ENCODE data around the gene ARFGAP3.

Gene ARFGAP3

DNA sequence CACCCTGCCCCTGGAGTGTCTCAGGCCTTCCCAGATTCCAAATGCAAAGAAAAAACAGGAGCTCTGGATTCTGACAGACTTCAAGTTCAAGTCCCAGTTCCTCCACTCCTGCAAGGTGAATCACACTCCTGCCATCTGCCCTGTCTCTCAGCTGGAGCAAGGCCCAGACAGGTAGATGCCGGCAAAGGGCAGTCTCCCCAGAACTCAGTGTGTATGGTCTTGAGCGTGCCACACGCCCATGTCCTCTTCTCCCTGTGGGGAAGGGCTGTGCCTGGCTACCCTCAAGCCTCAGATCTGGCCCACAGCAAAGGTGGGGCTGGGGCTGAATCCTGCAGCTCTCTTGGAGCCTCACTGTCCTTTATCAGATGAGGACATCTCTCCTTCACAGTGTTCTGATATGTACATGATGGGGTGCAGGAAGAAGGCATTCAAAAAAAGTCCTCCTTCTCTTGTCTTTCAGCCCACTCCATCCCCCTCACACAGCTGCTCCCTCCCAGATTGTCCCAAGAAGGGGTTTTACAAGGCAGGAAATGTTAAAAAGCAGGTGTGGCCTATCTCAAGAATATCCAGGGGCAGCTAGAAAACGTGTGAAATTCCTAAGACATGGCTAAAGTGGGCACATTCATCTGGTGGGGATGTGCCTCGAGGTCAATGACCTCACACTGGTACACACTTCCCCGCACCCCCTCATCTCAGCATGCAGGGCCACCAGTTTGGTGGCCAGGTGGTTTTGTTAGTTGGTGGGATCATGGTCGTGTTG is 27.7 kb upstream of the ARFGAP3 start:
- no peak for DNase-seq (ENCODE audit: low spot score)

DNA sequence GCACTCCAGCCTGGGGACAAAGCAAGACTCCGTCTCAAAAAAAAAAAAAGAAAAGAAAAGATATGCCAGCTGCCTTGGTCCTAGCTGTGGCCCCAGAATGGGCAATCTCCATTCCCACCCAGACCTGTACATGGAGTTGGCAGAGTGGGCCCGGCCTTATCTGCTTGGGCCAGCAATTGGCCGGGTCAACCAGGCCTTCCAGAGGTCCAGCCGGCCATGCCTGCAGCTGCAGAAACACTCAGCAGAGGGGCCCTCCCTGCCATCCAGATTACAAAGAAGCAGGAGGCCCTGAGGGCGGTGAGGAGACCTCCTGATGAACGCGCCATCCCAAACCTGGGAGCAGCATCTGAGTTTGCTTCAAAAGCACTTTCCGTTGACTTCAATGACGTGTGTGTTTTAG is 26.9 kb upstream of the ARFGAP3 start:
- DNase-seq (ENCODE audit: low spot score), result no peak

DNA sequence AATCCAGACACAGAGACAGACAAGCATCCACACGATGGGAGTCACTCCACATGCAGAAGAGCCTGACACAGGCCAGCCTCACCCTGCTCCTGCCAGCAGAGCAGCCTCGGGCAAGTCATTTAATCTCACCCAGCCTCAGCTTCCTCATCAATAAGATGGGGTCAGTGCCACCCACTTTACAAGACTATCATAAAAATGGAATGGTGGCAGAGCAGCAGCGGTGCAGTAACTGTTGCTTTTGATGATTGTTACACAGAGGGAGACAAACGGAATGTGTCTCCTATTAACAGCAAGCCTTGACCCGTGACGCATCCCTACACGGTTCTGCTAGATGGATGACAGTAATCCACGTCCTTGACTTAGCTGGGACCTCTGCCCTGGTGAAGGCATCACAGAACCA is 26.0 kb upstream of the ARFGAP3 start:
- DNase-seq (ENCODE audit: low spot score), result no peak

DNA sequence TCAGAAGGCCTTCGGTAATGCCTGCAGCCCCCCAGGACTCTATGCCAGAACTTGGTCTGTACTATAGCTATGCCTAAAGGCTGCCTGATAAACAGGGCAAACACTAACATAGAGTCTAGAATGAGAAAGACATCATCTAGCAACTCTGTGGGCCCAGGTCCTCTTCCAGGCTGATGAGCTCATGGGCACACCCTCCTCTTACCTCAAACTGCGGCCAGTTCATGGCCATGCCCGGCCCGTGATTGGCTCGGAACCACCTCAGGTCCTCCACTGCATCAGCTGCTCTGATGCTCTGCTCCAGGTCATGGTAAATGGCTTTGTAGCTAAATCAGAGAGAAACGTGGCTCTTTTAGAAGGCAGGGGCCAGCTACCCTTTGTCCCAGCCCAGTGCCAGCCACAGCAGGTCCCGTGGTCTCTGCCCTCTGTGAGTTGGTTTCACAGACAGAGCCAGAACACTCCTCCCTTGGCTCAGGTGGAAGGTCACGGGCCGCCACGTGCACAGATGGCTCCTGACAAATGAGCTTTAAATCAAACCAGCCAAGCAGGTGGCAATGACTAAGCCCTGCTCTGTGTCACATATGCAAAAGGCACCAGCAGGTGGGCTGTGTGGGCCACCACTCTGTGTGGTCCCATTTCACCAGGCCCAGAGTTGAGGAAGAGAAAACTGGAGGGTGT is 25.0 kb upstream of the ARFGAP3 start:
- DNase-seq (ENCODE audit: low spot score), result no peak

DNA sequence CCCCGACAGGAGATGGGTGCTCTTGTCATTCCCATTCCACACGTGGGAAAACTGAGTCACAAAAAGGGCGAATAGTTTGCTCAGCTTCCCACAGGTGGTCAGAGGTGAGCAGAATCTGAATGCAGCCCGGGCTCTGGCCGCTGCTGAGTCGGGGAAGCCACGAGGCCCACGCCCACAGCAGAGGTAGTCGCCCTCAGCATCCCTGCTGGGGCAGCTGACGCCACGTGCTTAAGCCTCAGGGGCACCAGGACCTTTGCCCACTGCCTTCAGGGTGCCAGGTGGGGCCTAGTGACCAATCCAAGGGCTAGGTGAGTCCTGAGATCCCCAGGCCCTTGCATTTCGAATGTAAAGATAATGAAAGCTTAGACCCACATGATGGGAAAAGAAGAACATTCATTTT is 24.2 kb upstream of the ARFGAP3 start:
- DNase-seq (ENCODE audit: low spot score), result no peak

DNA sequence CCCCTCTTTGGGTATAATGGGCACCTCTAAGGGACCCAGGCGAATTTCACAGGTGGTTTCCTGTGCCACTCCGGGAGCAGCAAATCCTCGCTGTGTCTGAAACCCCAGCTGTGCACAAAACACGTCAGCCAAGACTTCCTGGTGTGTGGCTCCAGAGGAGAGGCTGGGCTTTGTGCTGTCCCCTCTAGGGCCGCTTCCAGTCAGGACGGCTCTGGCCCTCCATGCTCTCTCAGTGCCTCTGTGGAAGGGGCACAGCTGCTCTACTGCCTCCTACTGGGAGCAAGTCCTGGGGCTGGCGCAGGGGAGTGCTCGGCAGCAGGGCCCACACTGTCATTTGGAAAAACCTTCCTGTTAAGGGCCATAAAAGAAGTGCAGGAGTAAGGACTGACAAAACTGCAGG is 23.7 kb upstream of the ARFGAP3 start:
- DNase-seq (ENCODE audit: low spot score), result no peak

DNA sequence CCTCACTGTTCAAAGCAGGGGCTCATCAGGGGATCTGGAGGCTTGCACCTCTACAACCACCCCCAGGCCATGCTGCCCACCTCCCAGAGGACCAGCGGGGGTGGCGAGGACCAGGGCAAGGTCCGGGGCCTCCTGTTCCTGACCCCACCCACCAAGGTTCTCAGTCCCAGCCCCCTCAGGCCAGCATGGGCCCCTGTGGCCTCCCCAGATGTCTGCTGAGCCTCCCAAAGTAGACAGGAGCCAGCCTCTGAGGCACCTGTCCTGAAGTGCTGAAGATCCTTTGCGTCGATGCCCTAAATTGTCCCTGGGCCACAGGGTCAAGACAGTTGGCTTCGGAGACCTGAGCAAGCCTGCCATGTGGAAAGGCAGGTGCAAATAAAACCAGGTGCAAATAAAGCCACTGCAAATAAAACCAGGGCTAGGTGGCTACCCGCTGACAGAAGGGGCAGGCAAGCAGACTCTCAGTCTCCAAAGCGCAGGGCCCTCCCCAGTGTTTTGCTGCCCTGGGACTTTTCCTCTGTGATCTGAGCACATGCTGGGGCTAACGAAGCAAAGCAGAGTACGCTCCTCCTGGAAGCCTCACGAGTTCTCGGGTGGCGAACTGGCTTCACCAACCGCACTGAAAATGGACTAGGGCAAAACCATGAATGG is 22.4 kb upstream of the ARFGAP3 start:
- DNase-seq (ENCODE audit: low spot score), result no peak

DNA sequence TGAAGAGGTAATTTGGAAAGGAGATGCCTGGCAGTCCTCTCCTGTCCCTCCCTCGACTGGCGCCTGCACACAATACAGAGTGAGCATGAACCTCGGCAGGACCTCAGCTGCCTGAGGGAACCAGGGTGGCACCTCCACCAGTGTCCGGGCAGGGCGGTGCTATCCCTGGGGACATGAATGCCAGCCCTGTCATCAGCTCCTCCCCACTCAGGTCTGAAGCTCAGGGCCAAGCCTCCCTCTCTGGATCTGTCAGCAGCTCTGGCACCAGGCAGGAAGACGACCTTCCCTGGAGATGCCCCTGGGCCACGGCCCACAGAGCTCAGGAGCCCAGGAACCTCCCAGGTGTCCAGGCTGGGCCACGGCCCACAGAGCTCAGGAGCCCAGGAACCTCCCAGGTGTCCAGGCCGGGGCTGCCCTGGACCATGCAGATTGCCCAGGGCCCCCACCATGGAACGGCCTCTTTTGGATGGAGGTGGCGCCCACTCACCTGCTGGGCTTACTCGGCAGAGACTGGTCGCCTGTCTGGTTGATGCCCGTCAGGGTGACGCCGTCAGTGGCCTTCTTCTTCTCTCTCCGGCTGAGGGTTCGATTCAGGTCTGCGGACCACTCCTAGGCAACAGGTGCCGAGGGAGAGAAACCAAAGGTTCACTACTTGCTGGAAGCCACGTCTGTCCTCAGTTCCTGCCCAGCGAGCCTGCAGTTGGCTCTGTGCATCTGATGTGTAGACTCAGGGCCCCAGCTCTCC is 21.7 kb upstream of the ARFGAP3 start:
- no peak for DNase-seq (ENCODE audit: low spot score)

DNA sequence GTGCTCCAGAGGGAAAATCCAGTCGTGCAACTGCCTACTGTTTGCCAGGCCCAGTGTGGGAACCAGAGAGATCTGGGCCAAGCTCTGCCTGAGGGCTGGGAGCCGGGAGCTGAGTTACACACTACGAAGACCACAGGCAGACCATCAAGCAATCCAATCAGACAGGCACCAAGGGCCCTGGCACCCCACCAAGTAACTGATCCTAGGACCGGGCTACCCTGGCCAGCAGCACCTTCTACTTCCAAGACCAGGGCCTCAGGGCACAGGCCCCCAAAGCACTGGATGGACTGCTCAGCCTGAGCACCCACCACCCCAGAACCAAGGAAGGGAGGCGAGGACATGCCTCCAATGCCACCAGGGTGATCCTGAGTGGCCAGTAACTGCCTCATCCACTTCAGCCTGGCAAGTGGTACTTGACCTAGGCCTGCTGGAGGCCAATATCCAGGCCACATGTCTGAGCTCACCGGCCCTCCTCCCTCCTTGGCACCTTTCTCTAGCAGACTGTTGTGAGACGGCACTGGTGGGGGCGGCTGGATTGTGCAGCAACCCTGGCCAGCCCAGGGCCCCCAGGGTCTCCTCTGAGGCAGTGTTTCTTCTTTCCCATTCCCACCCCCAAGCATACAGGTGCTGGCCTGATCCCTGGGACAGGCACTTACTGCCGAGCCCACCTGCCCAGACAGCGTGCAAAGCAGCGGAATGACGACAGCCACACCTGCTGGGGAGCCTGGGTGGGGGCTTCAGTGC is 20.7 kb upstream of the ARFGAP3 start:
- DNase-seq (ENCODE audit: low spot score), result no peak

DNA sequence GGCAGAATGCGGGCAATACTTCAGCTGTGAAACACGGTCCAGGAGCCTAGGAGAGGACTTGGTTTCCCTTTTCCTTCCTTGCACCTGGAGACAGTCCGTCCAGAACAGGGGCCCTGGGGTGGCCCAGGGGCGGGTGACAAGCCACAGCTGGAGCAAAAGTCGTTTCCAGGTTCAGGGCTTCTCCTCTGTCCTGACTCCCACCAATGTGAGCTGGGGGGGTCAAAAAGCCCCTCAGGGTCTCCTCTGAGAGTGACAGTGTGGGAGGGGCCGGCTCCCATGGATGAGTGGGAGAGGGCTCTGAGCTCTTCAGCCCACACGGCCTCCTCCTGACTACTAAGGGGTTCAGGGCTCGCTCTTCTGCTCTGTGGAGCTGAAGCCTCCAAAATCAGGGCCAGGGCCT is 20.1 kb upstream of the ARFGAP3 start:
- no peak for DNase-seq (ENCODE audit: low spot score)

DNA sequence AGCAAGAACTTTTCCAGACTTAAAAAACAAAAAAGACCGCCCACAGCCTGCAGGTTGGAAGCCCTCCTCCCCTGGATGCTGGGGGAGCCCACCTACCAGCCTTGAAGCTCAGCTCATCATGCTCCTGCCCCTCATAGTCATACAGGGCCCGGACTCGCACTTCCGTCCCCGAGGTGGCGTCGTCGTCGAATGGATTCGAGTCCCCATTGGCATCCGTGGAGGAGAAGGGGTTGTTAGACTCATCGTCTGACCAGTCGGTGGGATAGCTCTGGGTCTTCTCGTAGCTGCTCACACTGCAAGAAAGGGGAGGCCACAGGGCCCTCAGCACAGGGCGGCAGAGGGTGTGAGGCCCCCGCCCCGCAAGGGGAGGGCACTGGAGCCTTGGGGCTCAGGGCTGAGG is 19.0 kb upstream of the ARFGAP3 start:
- no peak for DNase-seq (ENCODE audit: low spot score)

DNA sequence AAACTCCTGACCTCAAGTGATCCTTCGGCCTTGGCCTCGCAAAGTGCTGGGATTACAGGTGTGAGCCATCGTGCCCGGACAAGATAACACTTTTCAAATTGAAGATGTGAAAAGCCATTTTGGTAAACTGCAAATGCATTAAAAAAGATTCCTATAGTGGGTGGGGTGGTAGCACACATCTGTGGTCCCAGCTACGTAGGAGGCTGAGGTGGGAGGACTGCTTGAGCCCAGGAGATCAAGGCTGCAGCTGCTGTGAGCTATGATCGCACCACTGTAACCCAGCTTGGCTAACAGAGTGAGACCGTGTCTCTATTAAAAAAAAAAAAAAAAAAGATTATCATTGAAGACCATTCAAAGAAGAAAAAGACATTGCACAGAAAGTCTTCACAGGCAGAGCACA is 16.9 kb upstream of the ARFGAP3 start:
- DNase-seq (ENCODE audit: low spot score), result no peak

DNA sequence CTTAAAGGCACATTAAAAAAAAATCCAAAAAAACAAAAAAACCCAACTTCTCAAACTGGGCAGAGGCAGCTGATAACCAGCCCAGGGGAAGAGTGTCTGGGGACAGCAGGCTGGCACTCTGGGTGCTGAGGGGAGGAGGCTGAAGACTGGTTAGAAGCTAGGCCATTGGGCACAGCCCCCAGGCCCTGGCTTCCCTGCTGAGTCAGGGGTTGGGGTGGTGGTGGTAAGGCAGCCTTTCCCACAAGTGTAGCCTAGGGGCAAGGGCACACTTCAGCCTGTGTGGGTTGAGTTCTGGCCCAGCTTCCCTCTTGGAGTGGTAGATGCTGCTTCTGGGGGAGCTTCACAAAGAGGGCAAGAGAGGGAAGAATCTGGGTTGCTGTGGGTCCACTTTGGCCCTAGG is 16.3 kb upstream of the ARFGAP3 start:
- no peak for DNase-seq (ENCODE audit: low spot score)

DNA sequence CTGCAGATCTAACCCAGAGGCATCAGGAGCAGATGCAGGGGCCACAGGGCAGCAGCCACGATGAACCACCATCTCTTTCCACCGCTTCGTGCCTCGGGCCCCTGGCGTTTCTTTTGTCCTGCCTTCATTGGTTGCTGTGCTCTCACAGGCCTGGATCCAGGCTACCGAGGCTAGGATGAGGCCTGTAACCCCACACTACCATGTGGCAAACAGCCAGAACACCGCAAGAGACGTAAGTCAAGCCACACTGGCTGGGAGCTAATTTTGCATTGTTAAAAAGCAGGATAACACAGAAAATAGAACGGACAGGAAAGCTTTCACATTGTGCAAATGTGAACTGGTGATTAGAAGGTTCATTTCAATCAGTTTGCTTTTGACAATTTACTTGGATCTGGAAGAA is 15.7 kb upstream of the ARFGAP3 start:
- DNase-seq (ENCODE audit: low spot score), result no peak

DNA sequence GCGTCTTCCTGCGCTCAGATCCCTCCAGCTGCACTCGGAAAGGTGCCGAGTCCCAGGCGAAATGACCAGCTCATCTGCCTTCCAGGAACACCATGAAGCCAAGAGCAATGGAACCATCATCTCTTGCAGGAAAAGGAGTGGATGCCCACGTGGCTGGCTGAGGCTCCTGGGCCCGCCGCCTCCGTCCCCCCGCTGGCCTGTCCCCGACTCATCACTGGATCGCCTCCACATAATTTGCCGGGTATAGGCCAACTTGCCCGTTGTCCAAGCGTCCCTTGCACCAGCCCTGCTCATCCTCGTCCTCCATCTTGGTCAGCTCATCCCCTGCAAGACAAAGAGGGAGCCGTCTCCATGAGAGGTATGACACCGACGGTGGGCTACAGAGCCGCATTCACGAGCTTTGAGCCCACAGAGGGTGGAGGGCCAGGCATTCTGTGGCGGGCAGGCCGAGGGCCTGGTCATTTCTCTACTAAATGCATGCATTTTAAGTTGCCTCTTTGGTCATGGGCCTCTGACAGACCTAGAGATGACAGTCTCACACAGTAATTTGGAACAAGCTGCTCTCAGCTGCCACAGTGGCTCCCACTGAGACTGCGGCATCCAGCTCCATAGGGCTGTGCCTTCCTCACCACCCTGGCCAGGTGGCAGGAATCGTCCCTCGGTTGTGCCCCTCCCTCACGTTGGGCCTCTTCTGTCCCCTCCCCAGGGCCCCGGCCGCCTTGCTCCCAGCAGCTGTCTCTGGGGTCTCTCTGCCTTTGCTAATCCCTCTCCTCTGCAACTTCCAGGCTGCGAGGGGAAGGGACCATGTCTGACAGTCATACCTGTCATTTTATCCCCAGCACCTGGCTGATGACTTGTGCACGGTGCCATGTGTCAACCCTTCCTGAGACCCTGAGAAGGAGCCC is 14.3 kb upstream of the ARFGAP3 start:
- no peak for DNase-seq (ENCODE audit: low spot score)

DNA sequence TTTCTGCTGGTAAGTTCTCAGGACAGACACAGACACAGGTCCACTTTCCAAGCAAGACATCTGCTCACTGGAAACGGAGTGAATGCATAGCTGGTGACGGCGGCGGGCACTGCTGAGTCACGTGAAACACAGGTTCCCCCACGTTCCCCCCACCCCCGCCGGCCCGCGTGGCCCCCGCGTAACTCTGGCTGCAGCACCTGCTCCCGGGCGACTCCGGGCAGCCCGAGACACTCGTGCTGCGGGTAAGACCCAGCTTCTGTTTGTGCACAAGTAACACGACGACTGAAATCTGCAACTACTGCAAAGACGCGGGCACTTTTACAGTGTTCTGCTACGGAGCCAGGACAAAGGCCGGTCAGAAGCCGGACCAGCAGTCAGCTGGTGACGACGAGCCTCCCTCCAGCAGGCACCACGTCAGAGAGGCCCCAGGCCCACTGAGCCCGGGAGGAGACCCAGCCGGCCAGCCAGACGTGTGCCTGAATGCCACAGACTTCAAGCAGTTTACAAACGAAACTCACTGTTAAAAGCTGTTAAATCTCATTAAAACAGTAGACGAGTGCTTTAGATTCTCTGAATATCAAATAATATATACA is 12.9 kb upstream of the ARFGAP3 start:
- DNase-seq (ENCODE audit: low spot score), result no peak

DNA sequence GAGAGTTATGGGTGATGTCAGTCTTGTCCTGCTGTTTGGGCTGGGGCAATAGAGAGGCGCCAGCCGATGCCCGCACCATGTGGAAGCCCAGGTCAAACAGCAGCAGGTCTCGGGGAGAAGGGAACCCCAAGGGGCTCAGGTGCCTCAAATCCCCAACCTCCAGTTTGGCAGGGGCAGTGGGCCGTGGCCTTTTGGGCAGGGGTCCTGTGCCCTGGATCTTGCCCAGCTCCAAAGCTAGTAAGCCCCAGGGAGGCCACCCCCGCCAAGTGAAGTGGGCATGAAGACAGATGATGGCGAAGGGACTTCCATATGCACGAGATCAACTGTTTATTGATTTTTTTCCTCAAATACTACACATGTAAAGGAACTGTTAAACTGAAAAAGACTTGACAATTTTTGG is 12.4 kb upstream of the ARFGAP3 start:
- no peak for DNase-seq (ENCODE audit: low spot score)

DNA sequence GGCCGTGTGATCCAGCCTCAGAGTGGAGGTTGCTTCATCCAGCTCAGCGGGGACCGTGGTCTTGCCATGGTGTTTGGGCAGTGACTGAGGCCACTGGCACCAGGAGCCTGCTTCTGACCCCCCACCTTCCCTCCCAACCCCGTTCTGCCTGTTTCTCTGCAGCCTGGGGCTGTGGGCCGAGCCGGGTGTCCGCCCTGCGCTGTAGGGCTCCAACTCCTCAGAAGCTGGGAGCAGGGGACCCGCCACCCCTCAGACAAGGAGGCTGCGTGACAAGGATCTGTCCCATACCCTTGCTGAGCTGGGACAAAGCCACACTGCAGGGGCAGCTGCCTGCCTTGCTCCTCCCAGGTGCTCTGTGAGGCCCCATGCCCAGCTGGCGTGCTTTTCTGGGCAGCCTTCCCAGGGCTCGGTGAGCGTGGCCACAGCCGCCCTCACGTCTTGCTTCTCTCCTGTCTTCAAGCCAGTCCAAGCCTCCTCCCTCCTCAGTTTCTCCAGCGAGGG is 11.7 kb upstream of the ARFGAP3 start:
- DNase-seq (ENCODE audit: low spot score), result no peak

DNA sequence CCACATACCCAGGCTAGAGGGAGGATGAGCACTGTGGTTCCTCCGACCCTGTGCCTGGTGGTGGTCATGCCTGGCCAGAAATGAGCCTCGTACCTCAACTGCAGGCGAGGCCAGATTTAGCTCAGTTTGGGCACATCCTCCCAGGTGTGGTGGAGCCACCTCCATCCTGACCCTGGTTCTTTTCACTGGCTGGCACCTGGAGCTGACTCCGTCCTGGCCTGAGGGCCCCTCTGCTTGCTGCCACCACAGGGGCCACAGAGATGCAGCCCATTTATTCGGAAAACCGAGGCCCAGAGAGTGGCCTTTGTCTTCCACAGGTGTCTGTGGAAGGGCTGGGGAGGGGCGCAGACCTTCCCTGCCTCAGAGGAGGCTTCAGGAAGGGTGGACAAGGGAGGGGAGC is 9.0 kb upstream of the ARFGAP3 start:
- DNase-seq (ENCODE audit: low spot score), result no peak

DNA sequence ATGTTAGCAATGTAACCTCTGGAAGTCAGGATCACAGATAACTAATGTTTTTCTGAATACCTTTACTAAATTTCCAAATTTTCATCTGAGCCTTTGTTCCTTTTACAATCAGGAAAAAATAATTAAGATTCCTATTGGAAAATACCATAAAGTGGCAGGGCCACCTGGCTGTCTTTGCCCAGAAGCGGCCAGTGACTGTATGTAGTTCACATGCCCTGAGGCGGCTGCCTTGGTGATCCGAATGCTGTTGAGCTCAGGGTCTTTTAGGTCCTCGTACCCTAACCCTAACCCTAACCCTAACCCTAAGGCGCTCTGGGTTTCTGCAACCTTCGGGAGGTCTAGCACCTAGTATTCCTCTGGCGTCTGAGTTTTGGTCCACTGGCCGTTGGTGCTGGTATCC is 8.5 kb upstream of the ARFGAP3 start:
- no peak for DNase-seq (ENCODE audit: low spot score)
